BE2C (cell line): ENCODE results near the gene ZNF550.
A peak's percentile ranks its signal among the peaks of the same experiment; 100 is the strongest.
"Not testable (repeated sequence)": the region's sequence is repeated elsewhere in the genome, so short reads cannot be mapped to it uniquely, and the experiment has no call there.

Source experiments
- DNase-seq: peaks from one replicate; pipeline ENCODE4 v3.0.0-alpha.2; 2020
- H3K27me3 ChIP-seq: fragments of 250-450 bp; sonication (Bioruptor Pico); 2 replicates; pipeline ENCODE4 v1.5.1; 2020; ENCODE audit warnings: mild to moderate bottlenecking
- H3K36me3 ChIP-seq: fragments of 250-450 bp; sonication (Bioruptor Pico); 2 replicates; pipeline ENCODE4 v1.5.1; 2020; ENCODE audit warnings: mild to moderate bottlenecking
- H3K4me1 ChIP-seq: fragments of 250-450 bp; sonication (Bioruptor Pico); 2 replicates; pipeline ENCODE4 v1.5.1; 2020
- H3K4me3 ChIP-seq: 2 replicates; pipeline ENCODE4 v1.5.1; 2011; ENCODE audit warnings: low read depth, low read length
- H3K9me3 ChIP-seq: fragments of 250-450 bp; sonication (Bioruptor Pico); 2 replicates; pipeline ENCODE4 v1.5.1; 2020
- TF ChIP-seq, protein P1 (sequence below): IDR thresholded peaks from 2 replicates; pipeline ENCODE4 v1.5.1; 2012; ENCODE audit warnings: mild to moderate bottlenecking, low read depth, low read length

The ZNF550 gene

DNA sequence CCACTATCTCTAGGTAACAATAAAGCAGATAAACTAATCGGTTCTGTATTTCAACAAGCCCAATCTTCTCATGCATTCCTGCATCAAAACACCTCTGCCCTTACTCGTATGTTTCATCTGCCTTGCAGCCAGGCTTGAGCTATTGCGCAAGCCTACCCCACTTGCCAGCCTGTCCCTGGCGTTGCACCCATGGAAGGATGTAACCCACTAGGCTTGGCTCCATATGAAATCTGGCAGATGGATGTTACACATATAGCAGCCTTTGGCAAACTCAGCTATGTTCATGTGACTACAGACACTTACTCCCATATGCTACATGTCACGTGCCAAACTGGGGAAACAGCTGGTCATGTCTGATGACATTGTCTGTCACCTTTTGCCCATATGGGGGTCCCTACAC lies 44.4 kb downstream of the ZNF550 start:
- TF ChIP-seq, protein P1, sequence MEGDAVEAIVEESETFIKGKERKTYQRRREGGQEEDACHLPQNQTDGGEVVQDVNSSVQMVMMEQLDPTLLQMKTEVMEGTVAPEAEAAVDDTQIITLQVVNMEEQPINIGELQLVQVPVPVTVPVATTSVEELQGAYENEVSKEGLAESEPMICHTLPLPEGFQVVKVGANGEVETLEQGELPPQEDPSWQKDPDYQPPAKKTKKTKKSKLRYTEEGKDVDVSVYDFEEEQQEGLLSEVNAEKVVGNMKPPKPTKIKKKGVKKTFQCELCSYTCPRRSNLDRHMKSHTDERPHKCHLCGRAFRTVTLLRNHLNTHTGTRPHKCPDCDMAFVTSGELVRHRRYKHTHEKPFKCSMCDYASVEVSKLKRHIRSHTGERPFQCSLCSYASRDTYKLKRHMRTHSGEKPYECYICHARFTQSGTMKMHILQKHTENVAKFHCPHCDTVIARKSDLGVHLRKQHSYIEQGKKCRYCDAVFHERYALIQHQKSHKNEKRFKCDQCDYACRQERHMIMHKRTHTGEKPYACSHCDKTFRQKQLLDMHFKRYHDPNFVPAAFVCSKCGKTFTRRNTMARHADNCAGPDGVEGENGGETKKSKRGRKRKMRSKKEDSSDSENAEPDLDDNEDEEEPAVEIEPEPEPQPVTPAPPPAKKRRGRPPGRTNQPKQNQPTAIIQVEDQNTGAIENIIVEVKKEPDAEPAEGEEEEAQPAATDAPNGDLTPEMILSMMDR = no peak
- H3K9me3 ChIP-seq = no peaks in the 10 kb centered on the region
- no peaks in the 10 kb centered on the region for H3K27me3 ChIP-seq
- DNase-seq = no peak
- no peaks in the 10 kb centered on the region for H3K36me3 ChIP-seq
- H3K4me3 ChIP-seq = no peak overlapping the region
- no peaks in the 10 kb centered on the region for H3K4me1 ChIP-seq

GRCh38 chr19:57512845-57513244 lies 46.8 kb downstream of the ZNF550 start:
- Histone ChIP-seq H3K36me3 (0 out of 2 replicates have a peak, but pooled peaks cover 3% of the 10 kb centered on the region), H3K27me3 (no peaks in the 10 kb centered on the region), H3K9me3 (no peaks in the 10 kb centered on the region), H3K4me3 (no peak overlapping the region), H3K4me1 (no peaks in the 10 kb centered on the region)
- no peak for DNase-seq
- TF ChIP-seq, protein P1 = no peak

GRCh38 chr19:57511484-57511883 lies 48.2 kb downstream of the ZNF550 start:
- H3K4me3 ChIP-seq = no peak overlapping the region
- no peaks in the 10 kb centered on the region for H3K4me1 ChIP-seq
- TF ChIP-seq, protein P1 = no peak
- DNase-seq = no peak
- H3K9me3 ChIP-seq = no peaks in the 10 kb centered on the region
- no peaks in the 10 kb centered on the region for H3K27me3 ChIP-seq
- H3K36me3 ChIP-seq = peaks cover 12% of the 10 kb centered on the region

- Histone ChIP-seq H3K36me3 (peaks cover 31% of the 10 kb centered on the region), H3K4me3 (no peak overlapping the region), H3K4me1 (no peaks in the 10 kb centered on the region), H3K9me3 (no peaks in the 10 kb centered on the region), H3K27me3 (no peaks in the 10 kb centered on the region)
- DNase-seq = no peak
- TF ChIP-seq, protein P1 = no peak
Measured at GRCh38 chr19:57506163-57506562, 53.5 kb downstream of the ZNF550 start.

DNA sequence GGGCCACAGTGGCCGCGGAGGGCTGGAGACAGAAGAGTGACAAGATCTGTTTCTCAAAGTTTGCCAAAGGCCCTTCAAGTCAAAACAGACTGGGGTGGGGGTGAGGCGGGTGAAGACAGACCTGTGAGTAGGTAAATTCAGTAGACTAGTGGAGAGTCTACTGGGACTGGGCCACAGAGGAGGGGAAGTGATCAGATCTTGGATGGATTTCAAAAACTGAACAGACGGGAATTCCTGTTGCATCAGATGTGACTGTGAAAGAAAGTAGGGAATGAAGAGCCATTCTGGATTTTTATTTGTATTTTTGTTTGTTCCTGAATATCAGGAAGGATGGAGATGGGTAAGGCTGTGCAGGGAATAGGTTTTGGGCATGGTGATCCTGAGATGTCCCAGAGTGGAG lies 59.3 kb downstream of the ZNF550 start:
- H3K9me3 ChIP-seq, H3K4me1 ChIP-seq, H3K27me3 ChIP-seq, H3K36me3 ChIP-seq, DNase-seq: not testable (repeated sequence)
- peak overlapping the region; percentile 31 for H3K4me3 ChIP-seq

- peak within 1 kb of the TSS; percentile 69 for H3K4me3 ChIP-seq
- H3K27me3 ChIP-seq, H3K36me3 ChIP-seq, H3K9me3 ChIP-seq, H3K4me1 ChIP-seq: not testable (repeated sequence)
- DNase-seq = peak; percentile 96
Measured at GRCh38 chr19:57499680-57500395, 59.8 kb downstream of the ZNF550 start, which contains the start of gene ZNF773. Gene ZNF773, plus strand, starts transcription at chr19:57499938. Its CDS starts 143 bp downstream, at chr19:57500081.

- H3K9me3 ChIP-seq, H3K4me1 ChIP-seq, H3K27me3 ChIP-seq, H3K4me3 ChIP-seq, H3K36me3 ChIP-seq, DNase-seq: not testable (repeated sequence)
Measured at GRCh38 chr19:57499332-57499679, 60.4 kb downstream of the ZNF550 start.

DNA sequence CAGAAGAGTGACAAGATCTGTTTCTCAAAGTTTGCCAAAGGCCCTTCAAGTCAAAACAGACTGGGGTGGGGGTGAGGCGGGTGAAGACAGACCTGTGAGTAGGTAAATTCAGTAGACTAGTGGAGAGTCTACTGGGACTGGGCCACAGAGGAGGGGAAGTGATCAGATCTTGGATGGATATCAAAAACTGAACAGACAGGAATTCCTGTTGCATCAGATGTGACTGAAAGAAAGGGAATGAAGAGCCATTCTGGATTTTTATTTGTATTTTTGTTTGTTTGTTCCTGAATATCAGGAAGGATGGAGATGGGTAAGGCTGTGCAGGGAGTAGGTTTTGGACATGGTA lies 71.4 kb downstream of the ZNF550 start:
- peak overlapping the region; percentile 43 for H3K4me3 ChIP-seq
- not testable (repeated sequence) for H3K27me3 ChIP-seq, DNase-seq, H3K9me3 ChIP-seq, H3K4me1 ChIP-seq
- H3K36me3 ChIP-seq = peaks cover 10% of the 10 kb centered on the region

DNA sequence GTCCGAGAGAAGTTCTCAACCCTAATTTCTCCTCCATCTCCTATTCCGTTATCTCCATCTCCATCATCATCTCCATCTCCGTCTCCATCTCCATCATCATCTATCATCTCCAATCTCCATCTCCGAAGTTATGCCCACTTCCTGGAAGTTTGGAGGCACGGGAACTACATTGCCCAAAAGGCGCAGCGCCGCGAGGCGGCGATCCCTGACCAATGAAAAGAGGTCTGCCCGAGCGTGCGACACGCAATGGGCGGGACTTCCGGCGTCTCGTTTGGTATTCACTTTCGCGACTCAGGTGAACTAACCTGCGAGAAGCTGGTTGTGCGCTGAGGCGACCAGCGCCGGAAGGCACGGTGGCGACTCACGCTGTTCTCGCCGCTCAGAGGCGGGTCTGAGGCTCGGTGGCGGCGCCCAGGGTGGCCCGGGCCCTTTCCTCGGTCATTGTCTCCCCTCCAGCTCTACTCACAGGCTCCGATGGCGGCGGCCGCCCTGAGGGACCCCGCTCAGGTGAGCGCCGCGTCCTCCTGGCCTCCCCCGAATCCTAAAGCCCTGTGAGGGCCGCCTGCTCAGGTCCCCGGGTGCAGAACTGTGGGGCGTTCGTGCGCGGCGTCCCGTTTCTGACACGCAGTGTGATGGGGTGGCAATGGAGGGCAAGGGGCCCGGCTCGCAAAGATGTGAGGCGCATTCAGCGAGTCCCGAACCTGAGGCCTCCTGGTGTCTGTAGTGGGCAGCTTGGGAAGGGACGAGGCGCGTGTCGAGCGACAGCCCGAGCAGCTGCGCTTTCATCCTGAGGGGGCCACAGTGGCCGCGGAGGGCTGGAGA lies 72.0 kb downstream of the ZNF550 start, which contains the start of gene ZNF419:
Gene ZNF419 (plus strand): TSS at position 274 of the 822 bp plus-strand sequence. CDS start 201 bp downstream, at position 475.
- peak within 1 kb of the TSS; percentile 88 for H3K4me3 ChIP-seq
- not testable (repeated sequence) for H3K4me1 ChIP-seq, H3K27me3 ChIP-seq, H3K9me3 ChIP-seq, H3K36me3 ChIP-seq
- peak; percentile 87 for DNase-seq
